GM19351 (cell line): Measurements from ENCODE around the gene DUSP10.

Source experiments
- ATAC-seq: cut with Tn5 transposase; IDR thresholded peaks from one replicate; pipeline ENCODE4 v1.9.1; 2021; ENCODE audit warnings: mild to moderate bottlenecking, moderate library complexity; ENCODE audit not compliant: unreplicated experiment

Gene DUSP10

DNA sequence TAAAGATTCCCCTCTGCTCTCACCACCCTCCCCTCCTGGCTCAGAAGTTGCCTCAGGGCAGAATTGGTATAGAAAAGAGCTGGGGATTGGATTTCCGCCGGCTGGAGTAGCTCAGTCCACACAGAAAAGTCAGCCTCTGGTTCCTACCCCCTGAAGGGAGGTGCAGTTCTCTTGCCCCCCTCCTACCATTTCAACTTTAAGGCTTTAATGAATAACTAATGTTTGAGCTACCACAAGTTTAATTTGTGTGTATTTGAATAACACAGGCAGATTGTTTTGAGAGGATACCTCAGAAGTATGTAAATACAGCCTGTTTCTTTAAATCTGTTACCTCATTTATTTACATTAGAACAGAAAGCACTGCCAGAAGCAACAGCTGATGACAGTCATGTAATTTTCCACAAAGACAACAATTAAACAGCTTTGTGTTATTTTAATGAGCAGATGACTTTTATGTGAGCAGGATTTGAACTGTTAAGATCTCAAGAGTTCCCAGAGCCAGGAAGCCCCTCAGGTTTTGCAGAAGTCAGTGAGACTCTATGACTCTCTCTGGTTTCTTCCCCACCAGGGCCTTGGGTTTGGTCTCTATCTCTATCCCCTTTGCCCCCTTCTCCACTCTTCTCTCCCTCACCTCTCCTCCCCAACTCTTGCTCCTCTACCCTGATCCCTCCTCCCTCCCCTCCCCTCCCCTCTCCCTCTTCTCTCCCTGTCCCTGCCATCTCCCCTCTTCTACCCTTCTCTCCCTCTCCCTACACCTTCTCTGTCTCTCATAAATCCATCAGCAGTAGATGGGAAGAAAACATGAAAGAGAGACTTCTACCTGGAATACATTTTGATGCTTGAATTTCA lies 26.3 kb downstream of the DUSP10 start:
- no peak for ATAC-seq

DNA sequence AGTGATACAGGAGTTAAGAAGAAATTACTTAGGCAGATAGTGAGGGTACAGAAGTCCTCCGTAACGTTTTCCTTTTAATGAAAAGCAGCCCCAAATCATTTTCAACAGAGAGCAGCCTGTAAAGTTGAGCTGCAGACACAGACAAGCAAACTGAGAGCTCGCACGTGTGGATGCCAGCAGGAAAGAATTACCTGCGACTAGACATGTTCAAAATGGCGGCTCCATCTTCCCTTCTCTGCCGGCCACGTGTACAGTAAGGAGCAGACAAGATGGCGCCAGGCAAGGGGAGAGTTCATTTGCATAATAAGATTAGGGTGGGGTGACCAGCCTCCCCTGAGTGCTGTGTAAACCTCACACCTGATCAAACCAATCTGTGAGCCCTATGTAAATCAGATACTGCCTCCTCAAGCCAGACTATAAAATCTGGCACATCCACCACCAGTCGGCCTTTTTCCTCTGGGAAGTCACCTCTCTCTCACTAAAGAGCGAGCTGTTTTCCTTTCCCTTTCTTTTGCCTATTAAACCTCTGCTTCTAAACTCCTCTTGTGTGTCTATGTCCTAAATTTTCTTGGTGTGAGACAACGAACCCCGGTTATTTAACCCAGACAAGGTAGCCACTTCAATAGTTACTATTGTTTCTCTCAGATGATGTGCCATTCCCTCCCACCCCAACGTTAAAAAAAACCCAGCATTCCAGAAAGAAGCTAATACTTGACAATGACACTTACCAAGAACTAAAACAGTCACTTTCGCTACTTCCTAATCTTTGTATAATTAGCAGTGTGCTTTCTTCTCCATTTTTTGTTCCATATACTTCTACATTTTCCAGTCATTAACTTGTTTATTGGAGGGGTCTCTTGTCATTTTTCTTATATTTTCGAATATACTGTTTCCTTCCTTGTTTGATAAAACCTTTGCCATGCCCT lies 27.4 kb downstream of the DUSP10 start:
- ATAC-seq, result no peak

- ATAC-seq, result peak; percentile 63
Observed at GRCh38 chr1:221712776-221713431, 29.0 kb downstream of the DUSP10 start.

DNA sequence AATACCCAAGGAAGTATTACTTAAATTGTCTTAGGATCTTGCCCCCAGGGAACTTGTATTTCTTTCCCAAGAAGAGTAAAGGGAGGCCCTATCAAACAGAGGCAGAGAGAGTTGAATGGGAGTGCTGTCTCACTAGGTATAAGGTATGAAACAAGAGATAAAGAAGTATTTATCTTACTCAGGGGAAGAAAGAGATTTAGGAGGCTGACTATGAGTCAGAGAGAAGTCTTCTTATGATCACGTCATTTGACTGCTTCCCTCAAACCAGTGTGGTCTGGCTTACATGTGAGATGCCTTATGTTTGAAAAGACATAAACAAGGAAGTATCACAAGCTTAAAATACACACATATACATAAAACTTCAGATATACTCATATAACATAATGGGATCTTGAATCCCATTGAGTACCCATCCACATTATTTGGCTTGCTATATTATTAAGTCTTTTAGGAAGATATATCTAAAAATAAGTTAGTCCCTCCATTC lies 29.6 kb downstream of the DUSP10 start:
- ATAC-seq, result peak; percentile 61

DNA sequence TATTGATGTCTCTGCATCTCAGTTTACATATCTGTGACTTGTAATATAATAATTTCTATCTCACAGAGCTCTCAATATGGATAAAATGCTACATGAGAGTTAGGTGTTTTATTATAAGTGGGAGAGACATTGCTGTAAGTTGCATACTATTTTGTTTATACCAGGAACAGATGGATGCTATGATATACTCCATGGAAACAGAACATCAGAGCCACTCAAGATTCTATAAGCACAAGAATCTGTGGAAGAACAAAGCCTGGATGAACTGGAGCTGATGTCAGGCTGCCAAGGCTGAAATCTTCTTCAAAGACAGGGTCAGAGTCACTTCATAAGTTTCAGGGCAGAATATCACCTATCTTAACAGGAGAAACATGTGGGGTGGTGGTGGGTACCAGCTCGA lies 30.2 kb downstream of the DUSP10 start:
- ATAC-seq, result no peak

- no peak for ATAC-seq
Observed at GRCh38 chr1:221711063-221711577, 30.8 kb downstream of the DUSP10 start.

DNA sequence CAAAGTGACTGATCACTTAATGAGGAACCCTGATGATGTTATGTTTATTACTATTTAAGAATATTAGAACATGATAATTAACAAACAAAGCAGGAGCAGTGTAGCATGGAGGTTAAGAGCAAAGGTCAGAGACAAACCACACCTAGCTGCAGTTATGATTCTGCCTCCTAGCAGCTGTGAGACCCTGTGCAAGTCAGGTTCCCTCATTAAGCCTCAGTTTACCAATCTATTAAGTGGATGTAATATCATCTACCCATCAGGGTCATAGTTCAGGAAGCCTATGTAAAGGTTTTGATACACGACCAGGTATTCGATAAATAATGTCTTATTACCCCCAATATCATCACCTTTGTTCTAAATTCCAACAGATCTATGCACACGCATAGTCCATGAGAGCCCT lies 32.0 kb downstream of the DUSP10 start:
- ATAC-seq, result no peak

- peak; percentile 35 for ATAC-seq
Observed at GRCh38 chr1:221708987-221709386, 32.9 kb downstream of the DUSP10 start.

DNA sequence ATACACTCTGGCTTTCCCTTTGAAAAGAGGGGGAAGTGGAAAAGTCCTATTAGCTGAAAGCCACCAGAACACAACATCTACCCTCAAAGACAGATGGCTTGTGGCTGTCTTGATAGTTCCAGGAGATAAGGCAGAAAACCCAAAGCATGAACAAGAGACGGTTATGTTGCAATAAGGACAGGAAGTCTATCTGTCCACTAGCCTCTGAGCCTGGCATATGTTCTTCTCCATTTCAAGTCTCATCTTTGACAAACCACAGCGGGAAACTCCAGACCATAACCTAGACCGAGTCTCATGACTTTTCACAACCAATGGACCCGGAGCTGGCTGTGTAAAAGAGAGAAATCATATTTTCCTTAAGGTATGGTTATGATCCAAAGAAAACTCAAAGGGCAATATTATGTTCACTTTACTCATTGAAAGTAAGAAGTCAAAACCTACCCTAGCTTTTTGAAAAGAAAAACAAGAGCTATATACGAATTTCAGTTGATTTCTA lies 33.8 kb downstream of the DUSP10 start:
- ATAC-seq, result peak; percentile 56

- ATAC-seq, result no peak
Observed at GRCh38 chr1:221706876-221707582, 34.9 kb downstream of the DUSP10 start.

DNA sequence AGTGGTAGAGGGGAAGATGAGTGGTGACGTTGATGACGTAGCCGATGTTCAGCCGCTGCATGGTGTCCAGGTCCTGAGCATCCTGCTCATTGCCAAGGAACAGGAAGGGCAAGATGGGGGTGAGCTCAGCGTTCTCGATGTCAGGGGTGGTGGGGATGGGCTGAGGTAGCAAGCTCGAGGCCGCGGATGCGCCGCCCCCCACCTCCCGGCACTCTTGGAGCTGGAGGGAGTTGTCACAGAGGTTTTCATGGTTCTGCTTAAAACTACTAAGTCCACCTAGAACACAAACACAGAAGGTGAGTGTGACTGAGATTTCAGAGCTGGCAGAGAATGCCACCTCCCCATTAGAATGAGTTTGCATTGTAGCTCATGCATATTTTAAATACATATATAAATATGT lies 35.7 kb downstream of the DUSP10 start:
- no peak for ATAC-seq

- no peak for ATAC-seq
Observed at GRCh38 chr1:221704306-221704705, 37.6 kb downstream of the DUSP10 start.

- no peak for ATAC-seq
Observed at GRCh38 chr1:221701570-221702186, 40.2 kb downstream of the DUSP10 start.

GRCh38 chr1:221700948-221701347 lies 40.9 kb downstream of the DUSP10 start:
- ATAC-seq, result no peak

DNA sequence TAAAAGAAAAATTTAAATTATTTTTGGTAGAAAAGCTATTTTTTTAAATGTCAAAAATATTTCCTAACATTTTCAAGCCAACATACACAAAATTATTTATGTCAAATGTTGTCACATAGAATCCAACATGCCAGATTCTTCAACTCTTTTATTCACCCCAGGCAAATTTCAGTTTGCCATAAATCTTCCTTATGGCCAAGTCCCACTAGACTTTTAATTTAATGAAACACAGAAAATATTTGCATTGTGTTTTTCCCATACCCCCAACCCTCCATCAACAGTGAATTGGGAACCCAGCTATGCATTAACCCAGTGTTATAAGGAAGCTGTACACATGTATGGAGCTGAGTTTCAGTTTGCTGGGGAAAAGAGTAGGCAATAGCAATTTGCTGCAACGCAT lies 41.4 kb downstream of the DUSP10 start:
- no peak for ATAC-seq

DNA sequence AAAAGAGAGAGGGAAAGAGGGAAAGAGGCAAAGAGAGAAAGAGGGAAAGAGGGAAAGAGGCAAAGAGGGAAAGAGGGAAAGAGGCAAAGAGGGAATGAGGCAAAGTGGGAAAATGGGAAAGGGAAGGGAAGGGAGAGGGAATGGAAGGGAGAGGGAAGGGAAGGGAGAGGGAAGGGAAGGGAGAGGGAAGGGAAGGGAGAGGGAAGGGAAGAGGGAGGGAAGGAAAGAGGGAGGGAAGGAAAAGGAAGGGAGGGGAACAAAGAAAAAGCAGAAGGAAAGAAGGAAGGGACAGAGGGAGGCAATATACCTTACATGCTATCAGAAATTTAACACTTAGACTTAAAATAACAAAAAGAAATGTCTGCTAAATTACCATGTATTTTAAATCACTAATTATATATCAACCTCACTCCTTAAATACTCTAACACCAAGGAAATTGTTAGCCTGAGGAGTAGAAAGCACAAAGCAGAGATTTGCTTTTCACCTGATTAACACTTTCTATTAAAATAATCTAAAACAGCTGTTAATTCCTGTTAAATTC lies 41.8 kb downstream of the DUSP10 start:
- no peak for ATAC-seq

GRCh38 chr1:221699577-221699976 lies 42.3 kb downstream of the DUSP10 start:
- ATAC-seq, result no peak

DNA sequence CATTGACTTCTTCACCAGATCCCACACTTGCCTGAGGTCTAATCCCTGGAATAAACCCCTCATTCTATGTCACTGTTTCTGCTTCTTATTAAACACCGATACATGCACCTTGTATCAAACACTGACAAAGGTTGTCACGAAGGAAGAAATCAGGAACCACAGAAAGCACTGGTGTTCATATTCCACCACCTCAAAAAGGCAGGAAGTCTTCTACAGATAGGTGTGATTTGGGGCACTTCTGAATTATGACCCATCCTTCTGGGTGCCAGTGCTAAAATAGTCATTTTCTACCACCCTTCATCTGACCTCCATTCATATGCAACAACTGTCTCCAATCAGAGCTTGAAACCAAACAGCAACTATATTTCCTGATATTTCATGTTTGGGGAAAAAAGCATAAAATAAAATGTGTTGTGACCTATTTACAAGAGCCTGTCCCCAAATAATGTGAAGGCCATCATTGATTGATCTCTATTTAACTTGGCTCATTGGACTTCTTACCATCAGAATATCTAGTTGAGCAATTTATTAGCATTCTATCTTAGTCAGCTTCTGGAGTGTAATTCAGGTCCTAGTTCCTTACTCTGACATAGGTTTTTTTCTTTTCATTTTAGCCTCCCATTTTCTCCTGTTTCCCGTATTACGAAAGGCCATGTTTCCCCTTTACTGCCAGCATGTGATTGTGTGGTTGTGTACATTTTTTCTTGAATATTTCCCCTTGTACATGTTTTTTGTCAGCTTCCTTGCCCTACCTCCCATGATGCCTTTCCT lies 43.1 kb downstream of the DUSP10 start:
- ATAC-seq, result no peak
